C4-2B (cell line): ENCODE measurements around the gene TTLL6.

Experiments
- CTCF ChIP-seq: fragments of 450-650 bp; conservative IDR thresholded peaks from 2 replicates; pipeline ENCODE4 v1.5.1; 2017; ENCODE audit warnings: mild to moderate bottlenecking
- ZFX ChIP-seq: fragments of 450-650 bp; IDR thresholded peaks from 2 replicates; pipeline ENCODE4 v1.6.1; 2017

- TF ChIP-seq CTCF (no peak), ZFX (no peak)
These were observed 7.8 kb downstream of the TTLL6 start for GRCh38 chr17:48809182-48809581.
